Mesenteric fat pad (tissue), 1 donor: ENCODE results near the gene CEACAM16. TPM values are rescaled to one million over a fixed set of nuclear protein-coding genes. Genes with fewer than 3 reads are reported as not detected.

ENCODE experiments used
- DNase-seq: peaks from one replicate; pipeline ENCODE4 v3.0.0-alpha.2; 2020; ENCODE audit warnings: low spot score
- total RNA-seq: library from RNA; stranded (reverse); fragmentation: NEBNext Ultra II Directional; extraction: Animal tissue kit (Norgen Biotek cat#: 25700); gene quantifications from one replicate; pipeline ENCODE4 v1.2.1, GENCODE V29; 2021
- donor health status: DM: yes; HTN: yes; CAD: no.

Gene CEACAM16
- total RNA-seq, 1 donor from 2014 or later, result not detected

DNA sequence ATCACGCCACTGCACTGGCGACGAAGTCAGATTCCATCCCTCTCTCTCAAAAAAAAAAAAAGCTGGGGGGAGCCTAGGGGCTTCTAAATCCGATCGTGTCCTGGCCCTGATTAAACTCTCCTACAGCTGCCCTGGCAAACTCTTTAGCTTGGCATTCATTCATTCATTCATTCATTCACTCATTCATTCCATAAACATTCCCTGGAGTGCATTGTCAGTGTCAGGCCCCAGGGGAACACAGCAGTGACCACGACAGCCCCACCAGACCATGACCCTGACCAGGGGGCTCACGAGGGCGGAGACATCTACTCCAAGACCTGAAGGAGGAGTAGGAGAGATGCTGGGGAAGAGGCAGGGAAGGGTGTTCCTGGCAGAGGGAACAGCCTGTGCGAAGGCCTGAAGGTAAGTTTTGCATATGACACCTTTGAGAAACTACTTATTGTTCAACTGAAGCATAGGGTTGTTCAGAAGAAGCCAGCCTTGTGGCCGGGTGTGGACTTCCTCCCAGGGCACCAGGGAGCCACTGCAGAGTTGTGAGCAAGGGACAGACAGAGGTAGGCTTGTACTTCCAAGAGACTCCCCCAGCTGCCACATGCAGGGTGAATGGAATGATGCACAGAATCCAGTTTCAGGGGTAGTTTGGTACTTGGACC lies 24.5 kb downstream of the CEACAM16 start:
- no peak for DNase-seq

DNA sequence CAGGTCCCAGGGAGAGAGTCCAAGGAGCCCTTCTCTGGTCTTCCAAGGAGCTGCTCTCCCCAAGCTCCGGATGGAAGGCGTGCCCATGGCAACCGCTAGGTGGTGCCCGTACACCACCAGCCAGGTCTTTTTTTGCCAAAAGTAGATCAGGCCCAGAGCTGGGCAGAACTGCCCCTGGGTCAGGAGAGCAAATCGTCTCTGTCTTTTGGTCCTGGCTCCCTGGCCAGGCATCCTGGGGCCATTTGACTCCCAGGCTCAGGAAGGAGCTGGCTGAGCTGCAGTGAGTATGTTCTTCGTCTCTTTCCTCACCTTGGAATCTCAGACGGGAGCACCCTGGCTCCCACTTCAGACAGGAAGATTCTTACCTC lies 25.0 kb downstream of the CEACAM16 start:
- DNase-seq, result peak; percentile 93

DNA sequence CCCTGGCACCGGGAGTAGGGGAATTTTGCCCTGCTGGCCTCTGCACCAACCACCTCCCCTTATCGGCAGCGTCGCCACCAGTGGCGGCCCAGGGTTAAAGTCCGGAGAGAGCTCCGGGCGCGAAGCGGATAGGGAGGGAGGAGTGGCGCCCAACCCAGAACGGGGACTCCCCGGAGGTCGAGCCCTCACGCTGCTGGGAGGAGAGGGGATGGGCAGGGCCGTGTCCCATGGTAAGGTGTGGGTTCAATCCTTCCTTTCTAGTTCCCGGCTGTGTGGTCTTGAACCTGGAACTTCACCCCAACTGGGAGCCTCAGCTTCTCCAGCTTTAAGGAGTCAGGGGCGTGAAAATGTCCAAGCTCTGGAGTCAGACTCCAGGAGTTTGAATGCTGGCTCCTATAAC lies 26.3 kb downstream of the CEACAM16 start:
- no peak for DNase-seq

DNA sequence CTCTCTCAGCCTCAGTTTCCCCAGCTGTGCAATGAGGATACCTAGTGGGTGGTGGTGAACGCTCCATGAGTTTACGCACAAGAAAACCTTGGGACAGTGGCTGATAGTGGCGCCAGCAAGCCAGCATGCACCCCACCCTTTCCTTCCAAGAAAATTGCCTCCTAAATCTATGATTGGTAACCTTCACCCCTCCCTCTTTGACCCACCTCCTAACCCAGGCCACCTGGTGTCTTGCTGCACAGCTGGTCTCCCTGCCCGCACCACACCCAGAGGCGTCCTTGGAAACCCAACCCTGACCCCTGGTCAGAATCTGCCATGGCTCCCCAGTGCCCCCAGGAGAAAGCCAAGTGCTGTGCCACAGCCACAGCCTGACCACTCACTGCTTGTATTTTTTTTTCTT lies 26.7 kb downstream of the CEACAM16 start:
- no peak for DNase-seq

DNA sequence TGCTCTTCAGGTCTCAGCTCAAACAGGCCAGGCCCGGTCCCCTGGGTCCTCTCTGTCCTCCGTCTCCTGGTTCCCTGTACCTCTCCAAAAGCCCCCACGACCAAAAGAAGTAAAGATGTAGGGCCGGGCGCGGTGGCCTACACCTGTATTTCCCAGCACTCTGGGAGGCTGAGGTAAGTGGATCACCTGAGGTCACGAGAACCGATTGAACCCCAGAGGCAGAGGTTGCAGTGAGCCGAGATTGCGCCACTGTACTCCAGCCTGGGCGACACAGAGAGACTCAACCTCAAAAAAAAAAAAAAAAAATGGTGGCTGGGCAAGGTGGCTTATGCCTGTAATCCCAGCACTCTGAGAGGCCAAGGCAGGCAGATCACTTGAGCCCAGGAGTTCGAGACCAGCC lies 27.5 kb downstream of the CEACAM16 start:
- DNase-seq, result no peak

DNA sequence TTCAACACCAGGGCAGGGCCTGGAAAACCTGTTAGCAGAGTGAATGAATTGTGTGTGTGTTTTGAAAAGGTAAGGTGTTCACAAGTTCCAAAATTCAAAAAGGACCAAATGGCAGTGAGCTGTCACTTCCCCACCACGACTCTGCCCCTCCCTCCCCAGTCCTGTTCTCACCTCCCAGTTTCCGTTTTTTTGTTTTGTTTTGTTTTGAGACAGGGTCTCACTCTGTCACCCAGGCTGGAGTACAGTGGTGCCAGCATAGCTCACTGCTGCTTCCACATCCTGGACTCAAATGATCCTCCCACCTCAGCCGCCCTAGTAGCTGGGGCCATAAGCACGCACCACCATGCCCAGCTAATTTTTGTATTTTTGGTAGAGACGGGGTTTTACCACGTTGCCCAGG lies 29.2 kb downstream of the CEACAM16 start:
- DNase-seq, result no peak

DNA sequence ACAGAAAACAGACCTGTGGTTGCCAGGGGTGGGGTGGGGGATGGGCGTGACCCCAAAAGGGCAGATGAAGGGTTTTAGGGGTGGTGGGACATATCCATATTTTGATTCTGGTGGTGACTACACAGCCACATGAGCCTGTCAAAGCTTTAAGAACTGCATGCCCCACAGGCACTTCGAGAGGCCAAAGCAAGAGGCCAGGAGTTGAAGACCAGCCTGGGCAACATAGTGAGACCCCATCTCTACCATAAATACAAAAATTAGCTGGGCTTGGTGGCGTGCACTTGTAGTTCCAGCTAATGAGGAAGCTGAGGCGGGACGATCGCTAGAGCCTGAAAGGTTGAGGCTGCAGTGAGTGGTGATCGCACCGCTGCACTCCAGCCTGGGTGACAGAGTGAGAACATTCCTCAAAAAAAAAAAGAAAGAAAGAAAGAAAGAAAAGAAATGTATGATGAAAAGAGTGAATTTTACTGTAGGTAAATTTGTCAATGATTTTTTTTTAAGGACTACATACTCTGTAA lies 30.6 kb downstream of the CEACAM16 start:
- DNase-seq, result no peak

DNA sequence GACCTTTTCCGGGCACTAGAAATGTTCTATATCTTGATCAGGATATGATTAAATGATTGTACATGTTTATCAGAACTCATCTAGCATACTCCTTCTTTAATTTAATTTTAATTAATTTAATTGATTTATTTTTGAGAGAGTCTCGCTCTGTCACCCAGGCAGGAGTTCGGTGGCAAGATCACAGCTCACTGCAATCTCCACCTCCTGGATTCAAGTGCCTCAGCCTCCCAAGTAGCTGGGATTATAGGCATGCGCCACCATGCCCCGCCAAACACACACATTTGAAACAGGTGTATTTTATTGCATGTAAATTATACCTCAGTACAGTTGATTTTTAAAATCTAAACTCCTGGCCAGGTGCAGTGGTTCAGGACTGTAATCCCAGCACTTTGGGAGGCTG lies 32.1 kb downstream of the CEACAM16 start:
- DNase-seq, result no peak

DNA sequence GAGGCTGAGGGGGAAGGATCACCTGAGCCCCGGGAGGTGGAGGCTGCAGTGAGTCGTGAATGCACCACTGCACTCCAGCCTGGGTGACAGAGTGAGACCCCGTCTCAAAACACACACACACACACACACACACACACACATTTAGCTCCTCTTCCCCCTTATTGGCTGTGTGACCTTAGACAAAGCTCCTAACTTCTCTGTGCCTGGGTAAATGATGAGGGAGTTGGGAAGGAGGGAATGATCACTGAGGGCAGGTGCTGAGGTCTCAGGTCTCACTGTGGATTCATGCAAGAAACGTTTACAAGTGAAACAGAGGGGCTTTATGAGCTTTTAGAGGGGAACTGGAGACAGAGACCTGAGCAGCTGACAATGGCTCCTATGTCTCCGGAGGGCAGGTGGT lies 32.7 kb downstream of the CEACAM16 start:
- no peak for DNase-seq

DNA sequence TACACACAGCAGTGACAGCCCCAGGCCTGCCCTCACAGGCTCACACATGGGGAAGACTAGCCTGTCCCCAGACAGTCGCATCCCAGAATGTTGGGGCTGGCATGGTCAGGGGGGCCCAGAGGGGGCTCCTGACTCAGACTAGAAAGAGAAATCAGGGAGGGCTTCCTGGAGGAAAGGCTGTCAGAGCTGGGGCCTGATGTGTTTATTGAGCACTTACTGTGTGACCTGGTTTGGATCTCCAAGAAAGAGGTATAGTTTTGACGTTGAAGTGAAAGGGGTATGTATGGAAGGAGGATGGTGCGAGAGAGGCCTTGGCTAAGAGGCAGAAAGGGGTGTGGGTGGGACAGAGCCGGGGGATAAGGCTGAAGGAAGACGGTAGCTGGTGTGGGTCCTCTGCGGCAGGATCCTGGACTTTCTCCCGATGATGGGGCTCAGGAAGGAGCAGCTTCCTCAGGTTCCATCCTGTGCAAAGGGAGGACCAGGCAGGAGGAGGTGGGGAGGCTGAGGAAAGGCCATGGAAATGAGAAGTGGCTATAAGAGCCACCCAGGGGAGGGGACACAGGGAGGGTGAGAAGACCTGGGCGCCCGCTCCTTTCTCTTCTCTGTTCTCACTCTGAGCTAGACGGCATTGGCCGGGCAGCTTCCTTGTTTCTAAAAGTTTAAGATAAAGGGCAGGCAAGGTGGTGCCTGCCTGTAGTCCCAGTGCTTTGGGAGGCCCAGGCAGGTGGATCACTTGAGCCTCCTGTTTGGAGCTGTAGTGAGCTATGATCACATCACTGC lies 33.5 kb downstream of the CEACAM16 start:
- DNase-seq, result no peak

DNA sequence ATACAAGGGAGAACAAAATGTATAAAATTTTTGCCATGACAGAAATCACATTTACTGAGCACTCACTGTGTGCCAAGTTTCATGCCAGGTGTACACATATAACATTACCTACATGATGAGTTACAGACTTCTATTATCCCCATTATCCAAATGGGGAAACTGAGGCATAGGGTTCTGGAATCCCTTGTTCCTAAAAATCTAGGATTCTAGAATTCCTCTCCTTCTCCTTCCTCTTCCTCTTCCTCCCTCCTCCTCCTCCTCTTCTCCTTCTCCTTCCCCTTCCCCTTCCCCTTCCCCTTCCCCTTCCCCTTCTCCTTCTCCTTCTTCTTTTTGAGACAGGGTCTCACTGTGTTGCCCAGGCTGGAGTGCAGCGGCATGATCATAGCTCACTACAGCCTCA lies 35.4 kb downstream of the CEACAM16 start:
- DNase-seq, result no peak

DNA sequence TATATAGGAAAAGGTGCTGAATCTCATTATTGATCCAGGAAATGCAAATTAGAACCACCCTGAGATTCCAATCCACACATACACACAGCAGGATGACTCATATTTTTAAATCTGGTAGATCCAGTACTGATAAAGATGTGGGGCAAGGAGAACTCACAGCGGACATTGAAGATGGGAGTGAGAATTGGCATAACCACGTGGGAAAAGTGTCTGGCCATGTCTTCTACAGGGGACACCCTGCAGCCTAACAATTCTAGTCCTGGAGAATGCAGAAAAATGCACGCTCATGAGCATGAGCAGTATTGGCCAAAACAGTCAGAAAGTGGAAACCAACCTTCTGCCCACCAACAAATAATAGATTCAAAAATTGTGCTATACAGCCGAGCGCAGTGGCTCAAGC lies 36.1 kb downstream of the CEACAM16 start:
- DNase-seq, result no peak

DNA sequence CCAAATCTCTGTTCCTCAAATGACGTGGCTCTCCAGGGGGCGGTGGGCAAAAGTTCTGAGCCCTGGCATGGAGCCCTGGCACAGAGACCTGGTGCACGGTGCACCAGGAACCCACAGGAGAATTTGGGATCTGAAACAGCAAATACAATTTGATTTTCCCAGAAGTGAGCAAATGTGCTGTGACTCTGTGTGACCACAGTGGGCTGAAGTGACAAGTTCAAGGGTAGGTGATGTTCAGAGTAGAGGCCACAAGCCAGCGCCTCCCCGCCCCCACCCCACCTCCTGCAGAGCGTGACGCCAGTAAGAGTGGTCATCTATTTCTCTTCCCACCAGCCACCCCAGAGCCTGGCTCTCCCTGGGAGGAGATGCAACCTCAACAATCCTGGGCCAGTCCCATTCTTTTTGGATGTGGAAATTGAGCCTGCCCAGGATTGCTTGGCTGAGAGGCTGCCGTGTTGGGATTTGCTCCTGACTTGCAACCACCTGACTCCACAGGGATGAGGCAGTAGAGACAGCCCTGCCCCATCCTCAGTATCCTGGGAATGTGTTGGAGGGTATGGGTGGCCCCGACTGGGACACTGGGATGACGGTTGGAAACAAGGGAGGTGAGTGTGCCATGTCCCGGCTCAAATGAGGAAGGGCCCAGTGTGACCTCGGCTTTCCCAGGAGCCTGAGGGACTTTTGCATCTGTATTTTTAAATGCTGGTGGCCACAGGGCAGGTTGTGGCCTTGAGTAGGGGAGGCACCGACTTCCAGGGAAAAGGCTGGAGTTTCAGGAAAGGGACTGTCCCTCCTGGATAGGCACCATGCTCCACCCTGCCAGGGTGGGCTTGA lies 38.5 kb downstream of the CEACAM16 start:
- DNase-seq, result no peak

DNA sequence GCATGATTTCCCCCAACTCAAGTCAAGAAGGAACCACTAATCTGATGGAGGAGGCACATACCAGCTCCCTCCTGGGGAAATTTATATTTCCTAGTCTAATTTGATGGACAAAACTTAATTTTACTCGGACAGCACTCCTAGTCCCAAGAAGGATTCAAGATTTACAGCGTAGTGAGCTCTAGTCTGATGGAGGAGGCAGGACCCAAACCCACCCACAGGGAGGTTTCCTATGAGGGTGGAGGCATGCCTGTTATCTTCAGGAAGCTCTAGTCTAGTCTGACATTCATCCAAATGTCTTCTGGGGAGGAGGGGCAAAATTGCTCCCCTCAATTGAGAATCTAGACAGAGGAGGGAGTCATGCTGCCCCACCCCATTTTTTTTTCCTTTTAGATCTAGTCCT lies 39.2 kb downstream of the CEACAM16 start:
- DNase-seq, result no peak

DNA sequence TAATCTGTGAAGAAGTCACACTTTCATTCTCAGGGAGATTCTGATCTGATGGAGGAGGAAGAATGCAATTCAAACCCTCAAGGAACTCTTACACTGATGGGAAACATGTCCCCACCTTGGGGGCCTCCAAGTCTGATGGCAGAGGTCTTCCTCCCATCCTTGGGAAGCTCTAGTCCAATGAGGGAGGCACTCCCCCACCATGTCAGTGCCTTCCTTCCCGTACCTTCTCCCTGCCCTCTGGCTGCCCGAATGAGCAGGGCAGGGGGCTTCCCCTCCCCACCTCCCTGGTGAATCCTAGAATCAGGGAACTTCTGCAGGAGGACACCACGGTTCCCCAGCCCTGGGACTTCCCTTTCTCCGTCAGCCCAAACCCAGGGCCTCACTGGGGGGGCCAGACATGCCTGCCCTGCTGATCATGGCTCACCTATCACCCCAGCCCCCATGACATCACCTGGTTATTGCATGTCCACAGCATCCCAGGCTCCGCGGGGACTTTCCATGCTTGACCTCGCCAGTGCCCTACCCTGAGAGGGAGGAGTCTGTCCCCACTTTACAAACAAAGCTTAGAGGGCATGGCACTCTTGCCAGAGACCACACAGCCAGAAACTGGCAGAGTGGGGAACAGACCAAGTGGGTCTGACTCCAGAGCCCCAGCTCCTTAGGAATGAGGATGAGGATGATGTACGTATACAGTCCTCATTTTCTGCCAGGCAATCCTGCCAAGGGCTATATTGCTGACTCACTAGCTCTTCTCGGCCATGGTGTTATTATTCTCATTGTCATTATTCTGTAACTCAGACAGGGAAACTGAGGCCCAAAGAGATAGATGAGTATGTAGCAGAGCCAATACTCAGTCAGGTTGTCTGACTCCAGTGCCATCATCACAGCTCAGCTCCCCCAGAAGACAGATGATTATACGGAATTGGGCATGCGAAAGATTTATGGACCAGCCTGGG lies 39.9 kb downstream of the CEACAM16 start:
- no peak for DNase-seq

DNA sequence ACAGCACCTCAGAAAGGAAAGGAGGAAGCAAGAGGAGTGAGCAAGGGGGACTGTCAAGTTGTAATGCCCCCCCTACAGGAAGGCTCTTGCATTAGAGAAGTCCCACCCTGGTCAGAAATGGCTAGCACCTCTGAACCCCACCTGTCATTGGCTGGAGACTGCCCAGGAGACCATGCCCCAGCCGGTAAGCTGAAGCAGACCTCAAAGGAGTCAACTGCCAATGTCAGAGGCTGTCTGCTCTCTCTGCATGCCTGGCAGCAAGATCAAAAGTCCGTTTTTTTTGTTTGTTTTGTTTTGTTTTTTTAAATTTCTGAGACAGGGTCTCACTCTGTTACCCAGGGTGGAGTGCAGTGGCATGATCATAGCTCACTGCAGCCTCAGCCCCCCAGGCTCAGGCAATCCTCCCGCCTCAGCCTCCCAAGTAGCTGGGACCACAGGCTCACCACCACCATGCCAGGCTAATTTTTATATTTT lies 41.4 kb downstream of the CEACAM16 start:
- DNase-seq, result no peak

DNA sequence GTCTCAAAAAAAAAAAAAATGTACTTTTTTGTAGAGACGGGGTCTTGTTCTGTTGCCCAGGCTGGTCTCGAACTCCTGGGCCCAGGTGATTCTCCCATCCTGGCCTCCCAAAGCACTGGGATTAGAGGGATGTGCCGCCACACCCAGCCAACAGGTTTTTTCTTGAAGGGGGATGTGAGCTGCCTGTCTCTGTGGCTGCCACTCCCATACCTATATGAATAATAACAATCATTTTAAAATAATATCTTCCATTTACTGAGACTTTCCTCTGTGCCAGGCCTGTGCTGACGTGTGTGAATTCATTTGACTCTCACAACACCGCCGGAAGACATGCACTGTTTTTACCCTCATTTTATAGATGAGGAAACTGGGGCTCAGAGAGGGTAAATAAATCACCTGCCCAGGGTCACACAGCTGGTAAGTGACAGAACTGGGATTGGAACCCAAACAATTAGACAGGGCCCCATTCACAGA lies 42.3 kb downstream of the CEACAM16 start:
- DNase-seq, result no peak

DNA sequence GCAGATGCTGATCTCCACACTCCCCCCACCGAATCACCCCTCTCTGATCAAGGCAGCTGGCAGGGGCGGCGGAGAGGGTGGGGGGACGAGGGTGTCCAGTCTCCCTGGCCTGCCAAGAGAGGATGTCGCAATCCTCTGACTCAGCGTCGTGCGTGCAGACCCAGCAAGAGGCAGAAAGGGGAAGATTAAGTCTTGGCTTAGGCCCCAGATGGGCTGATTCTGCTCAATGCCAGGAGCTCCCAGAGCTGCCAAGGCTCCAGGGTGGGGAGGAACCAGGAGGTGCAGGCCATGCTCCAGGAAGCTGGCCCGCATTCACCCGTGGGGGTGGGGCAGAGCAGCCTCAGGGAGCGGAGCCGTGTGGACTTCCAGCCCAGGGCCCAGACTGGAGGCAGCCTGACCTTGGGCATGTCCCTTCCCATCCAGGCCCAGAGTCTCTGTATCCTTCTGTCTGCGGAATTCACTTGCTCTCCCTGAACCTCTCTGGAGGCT lies 42.9 kb downstream of the CEACAM16 start:
- DNase-seq, result peak; percentile 98

DNA sequence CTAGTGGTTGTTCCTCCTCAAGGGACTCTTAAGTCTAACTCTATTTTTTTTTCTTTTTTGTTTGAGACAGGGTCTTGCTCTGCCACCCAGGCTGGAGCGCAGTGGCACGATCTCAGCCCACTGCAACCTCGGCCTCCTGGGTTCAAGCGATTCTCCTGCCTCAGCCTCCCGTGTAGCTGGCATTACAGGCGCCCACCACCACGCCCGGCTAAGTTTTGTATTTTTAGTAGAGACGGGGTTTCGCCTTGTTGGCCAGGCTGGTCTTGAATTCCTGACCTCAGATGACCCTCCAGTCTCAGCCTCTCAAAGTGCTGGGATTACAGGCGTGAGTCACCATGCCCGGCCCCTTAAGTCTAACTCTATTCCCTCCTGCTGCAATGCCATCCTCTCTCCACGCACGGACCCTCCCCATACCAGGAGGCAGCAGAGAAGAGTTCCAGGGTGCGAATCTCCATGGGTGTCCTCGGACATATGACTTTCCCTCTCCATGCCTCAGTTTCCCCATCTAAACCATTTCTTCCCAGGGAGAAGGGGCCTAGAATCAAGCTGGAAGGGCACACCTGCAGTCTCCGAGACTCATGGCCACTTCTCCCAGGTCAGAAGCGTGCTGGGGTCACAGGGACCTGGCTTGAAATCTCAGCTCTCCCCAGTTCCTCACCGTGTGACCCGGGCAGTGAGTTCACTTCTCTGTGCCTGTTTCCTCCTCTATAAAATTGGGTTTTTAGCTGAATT lies 43.5 kb downstream of the CEACAM16 start:
- DNase-seq, result no peak

DNA sequence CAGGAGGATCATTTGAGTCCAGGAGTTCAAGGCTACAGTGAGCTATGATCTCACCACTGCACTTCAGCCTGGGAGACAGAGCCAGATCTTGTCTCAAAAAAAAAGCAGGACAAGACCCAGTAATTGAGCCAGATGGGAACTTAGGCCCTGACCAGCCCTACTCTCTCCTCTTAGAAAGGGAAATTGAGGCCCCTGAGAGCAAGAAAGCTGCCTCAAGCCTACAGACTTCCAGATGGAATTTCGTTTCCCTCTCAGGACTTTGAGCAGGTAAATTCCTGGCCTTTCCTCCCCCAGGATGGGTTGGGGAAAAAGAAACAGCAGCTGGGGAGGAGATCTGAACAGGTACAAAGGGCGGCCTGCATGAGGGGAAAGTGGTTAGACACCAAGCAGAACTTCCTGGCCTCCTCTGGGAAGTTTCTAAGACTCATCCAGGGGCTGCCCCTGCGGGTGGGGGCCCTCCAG lies 46.0 kb downstream of the CEACAM16 start:
- DNase-seq, result no peak
